Activated CD8-positive, alpha-beta memory T cell treated with anti-CD3 and anti-CD28 coated beads, Interleukin-2, amount 50 U/mL, for 24 hours (primary cell): ENCODE measurements around the gene CPED1.
"Not testable (repeated sequence)": the region's sequence is repeated elsewhere in the genome, so short reads cannot be mapped to it uniquely, and the experiment has no call there.

Experiments
- DNase-seq: peaks from one replicate; pipeline ENCODE4 v3.0.0-alpha.2; 2020; ENCODE audit errors: extremely low read depth

CPED1 gene

GRCh38 chr7:120996333-120996987 is 7.9 kb downstream of the CPED1 start:
- DNase-seq: no peak

- no peak for DNase-seq
Observed at GRCh38 chr7:120996988-120997345, 8.5 kb downstream of the CPED1 start.

- no peak for DNase-seq
Observed at GRCh38 chr7:120997882-120998474, 9.5 kb downstream of the CPED1 start.

GRCh38 chr7:120998520-120998919 is 10.0 kb downstream of the CPED1 start:
- DNase-seq: no peak

- no peak for DNase-seq
Observed at GRCh38 chr7:120998996-120999565, 10.6 kb downstream of the CPED1 start.

GRCh38 chr7:121000081-121000983 is 11.8 kb downstream of the CPED1 start:
- no peak for DNase-seq

- DNase-seq: no peak
Observed at GRCh38 chr7:121001234-121001906, 12.9 kb downstream of the CPED1 start.

GRCh38 chr7:121002048-121002756 is 13.7 kb downstream of the CPED1 start:
- DNase-seq: no peak

- no peak for DNase-seq
Observed at GRCh38 chr7:121002757-121003200, 14.3 kb downstream of the CPED1 start.

- DNase-seq: no peak
Observed at GRCh38 chr7:121003986-121004685, 15.6 kb downstream of the CPED1 start.

GRCh38 chr7:121005058-121005457 is 16.5 kb downstream of the CPED1 start:
- not testable (repeated sequence) for DNase-seq

GRCh38 chr7:121005996-121006584 is 17.6 kb downstream of the CPED1 start:
- DNase-seq: no peak

GRCh38 chr7:121006711-121007315 is 18.3 kb downstream of the CPED1 start:
- DNase-seq: no peak

GRCh38 chr7:121008816-121009215 is 20.3 kb downstream of the CPED1 start:
- DNase-seq: no peak

- no peak for DNase-seq
Observed at GRCh38 chr7:121011401-121011800, 22.9 kb downstream of the CPED1 start.

- no peak for DNase-seq
Observed at GRCh38 chr7:121012170-121012874, 23.8 kb downstream of the CPED1 start.

GRCh38 chr7:121012919-121013318 is 24.4 kb downstream of the CPED1 start:
- no peak for DNase-seq

GRCh38 chr7:121015560-121015959 is 27.0 kb downstream of the CPED1 start:
- DNase-seq: no peak

- no peak for DNase-seq
Observed at GRCh38 chr7:121016966-121017365, 28.5 kb downstream of the CPED1 start.
